ENCODE results near the gene GTPBP3. TPM values are rescaled to one million over a fixed set of nuclear protein-coding genes. Genes with fewer than 3 reads are reported as not detected.

Gene GTPBP3
- polyA plus RNA-seq, 1 donor (not counting 4 experiments of a cell fraction or from before 2014, with no cell fraction given) = 7.2 TPM

GRCh38 chr19:17376935-17377600 lies 39.7 kb downstream of the GTPBP3 start, which contains the start of gene PLVAP:
PLVAP (minus strand) TSS chr19:17377342; CDS start chr19:17377288, 54 bp downstream.
- Histone ChIP-seq H3K4me2 (ENCODE audit: control insufficient read depth, extremely low read depth, insufficient read depth, low read depth, low read length) (no peak within 1 kb of the TSS), H2AFZ (ENCODE audit: control insufficient read depth, low read length) (no peak within 1 kb of the TSS), H3K27me3 (ENCODE audit: control insufficient read depth, extremely low read depth, insufficient read depth, low read length) (no peaks in the 10 kb centered on the region), H4K20me1 (ENCODE audit: control insufficient read depth, extremely low read depth, insufficient read depth, low read length) (no peaks in the 10 kb centered on the region), H3K9me1 (ENCODE audit: control insufficient read depth, extremely low read depth, insufficient read depth, low read length) (no peaks in the 10 kb centered on the region), H3K4me3 (ENCODE audit: control insufficient read depth in 2 of 3, extremely low read depth in 1 of 3, insufficient read depth in 2 of 3, low read depth in 1 of 3, low read length in 3 of 3) (no peak within 1 kb of the TSS), H3K9me3 (ENCODE audit: control insufficient read depth, low read depth, low read length) (no peaks in the 10 kb centered on the region), H3K36me3 (ENCODE audit: control insufficient read depth in 2 of 2, extremely low read depth in 1 of 2, insufficient read depth in 2 of 2, low read length in 2 of 2) (no peaks in the 10 kb centered on the region), H3K27ac (ENCODE audit: control insufficient read depth, insufficient read depth, low read length) (no peak within 1 kb of the TSS), H3K4me1 (ENCODE audit: control insufficient read depth, extremely low read depth, insufficient read depth, low read length) (no peaks in the 10 kb centered on the region), H3K79me2 (ENCODE audit: control insufficient read depth, insufficient read depth, low read length) (no peaks in the 10 kb centered on the region), H3K9ac (ENCODE audit: control insufficient read depth, extremely low read depth, insufficient read depth, low read length) (no peak within 1 kb of the TSS)
- DNase-seq (ENCODE audit: low read depth, low spot score) = no peak
- FAIRE-seq = no peak
- TF ChIP-seq CTCF (optimal IDR thresholded peaks at IDR 0.05 in 1 of 3, IDR thresholded peaks at IDR 0.05 in 1 of 3, conservative IDR thresholded peaks at IDR 0.05 in 1 of 3; ENCODE audit: extremely low read depth in 1 of 3, insufficient read depth in 2 of 3, low read length in 3 of 3) = no peak
- TF ChIP-seq EZH2 (IDR thresholded peaks at IDR 0.05; ENCODE audit: low read length) = no peak
- dilution Hi-C loops (cut with MboI; ENCODE audit: extremely low pct_ligation_motif_present, low sequenced_read_pairs) = no loop called here

- no peaks in the 10 kb centered on the region for H3K79me2 ChIP-seq (ENCODE audit: control insufficient read depth, insufficient read depth, low read length)
- H3K27ac ChIP-seq (ENCODE audit: control insufficient read depth, insufficient read depth, low read length) = no peak overlapping the region
- no peak for DNase-seq (ENCODE audit: low read depth, low spot score)
- no peak for FAIRE-seq
- no peaks in the 10 kb centered on the region for H3K36me3 ChIP-seq (ENCODE audit: control insufficient read depth in 2 of 2, extremely low read depth in 1 of 2, insufficient read depth in 2 of 2, low read length in 2 of 2)
- no peaks in the 10 kb centered on the region for H3K4me1 ChIP-seq (ENCODE audit: control insufficient read depth, extremely low read depth, insufficient read depth, low read length)
- dilution Hi-C loops (cut with MboI; ENCODE audit: extremely low pct_ligation_motif_present, low sequenced_read_pairs) = no loop called here
- TF ChIP-seq EZH2 (IDR thresholded peaks at IDR 0.05; ENCODE audit: low read length) (no peak), CTCF (optimal IDR thresholded peaks at IDR 0.05 in 1 of 3, IDR thresholded peaks at IDR 0.05 in 1 of 3, conservative IDR thresholded peaks at IDR 0.05 in 1 of 3; ENCODE audit: extremely low read depth in 1 of 3, insufficient read depth in 2 of 3, low read length in 3 of 3) (no peak)
- no peaks in the 10 kb centered on the region for H4K20me1 ChIP-seq (ENCODE audit: control insufficient read depth, extremely low read depth, insufficient read depth, low read length)
- no peaks in the 10 kb centered on the region for H3K9me1 ChIP-seq (ENCODE audit: control insufficient read depth, extremely low read depth, insufficient read depth, low read length)
- no peaks in the 10 kb centered on the region for H3K27me3 ChIP-seq (ENCODE audit: control insufficient read depth, extremely low read depth, insufficient read depth, low read length)
- H3K4me2 ChIP-seq (ENCODE audit: control insufficient read depth, extremely low read depth, insufficient read depth, low read depth, low read length) = no peak overlapping the region
- H3K4me3 ChIP-seq (ENCODE audit: control insufficient read depth in 2 of 3, extremely low read depth in 1 of 3, insufficient read depth in 2 of 3, low read depth in 1 of 3, low read length in 3 of 3) = no peak overlapping the region
- H3K9ac ChIP-seq (ENCODE audit: control insufficient read depth, extremely low read depth, insufficient read depth, low read length) = no peak overlapping the region
- H3K9me3 ChIP-seq (ENCODE audit: control insufficient read depth, low read depth, low read length) = no peaks in the 10 kb centered on the region
- no peak overlapping the region for H2AFZ ChIP-seq (ENCODE audit: control insufficient read depth, low read length)
Measured at GRCh38 chr19:17378271-17378670, 40.9 kb downstream of the GTPBP3 start.
